Measurements from ENCODE around the gene PPP1R3E.

PPP1R3E gene

DNA sequence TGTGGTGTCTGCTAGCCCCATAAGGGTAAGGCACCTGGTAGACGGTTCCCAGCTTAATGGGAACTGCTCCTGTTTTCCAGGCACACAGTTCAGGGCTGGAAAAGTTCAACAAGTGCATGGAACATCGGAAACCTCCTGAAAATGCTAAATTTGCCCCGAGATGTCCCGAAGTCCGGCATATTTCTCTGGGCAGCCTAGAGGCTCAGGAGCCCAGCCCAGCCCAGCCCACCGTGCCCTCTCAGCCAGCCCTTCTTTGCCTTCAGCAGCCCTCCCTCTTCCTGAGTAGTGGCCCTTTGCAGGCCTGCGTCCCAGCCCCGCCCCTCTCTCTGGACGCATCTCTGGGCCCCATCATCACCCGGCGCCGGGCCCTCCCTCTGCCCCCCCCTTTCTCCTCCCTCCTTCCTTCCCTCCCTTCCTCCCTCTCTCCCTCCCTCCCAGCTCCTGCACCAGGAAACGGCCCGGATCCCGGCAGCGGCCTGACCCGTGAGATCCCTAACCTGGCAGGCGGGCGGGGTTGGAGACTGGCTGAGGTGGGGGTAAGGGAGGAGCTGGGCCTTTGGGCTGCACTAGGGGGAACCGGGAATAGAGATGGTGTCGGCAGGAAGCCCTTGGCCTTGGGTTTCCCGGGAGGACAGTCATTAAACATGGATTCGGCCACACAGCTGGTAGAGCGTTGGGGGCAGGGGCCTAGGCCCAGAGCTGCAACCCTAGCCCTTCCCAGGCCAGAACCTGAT lies 3.9 kb upstream of the PPP1R3E start, which contains the start of gene BCL2L2:
TSS of gene BCL2L2 (plus strand) at position 422 of the 734 bp plus-strand sequence. CDS start 935 bp downstream, outside the sequence.
- Histone ChIP-seq H3K4me3 (ENCODE audit: low read depth, low read length) (peak within 1 kb of the TSS; percentile 73), H3K27me3 (ENCODE audit: control insufficient read depth, insufficient read depth, low read length) (peaks cover 15% of the 10 kb centered on the region), H3K27ac (ENCODE audit: low read depth, low read length) (peak within 1 kb of the TSS; percentile 86), H3K36me3 (ENCODE audit: control insufficient read depth, insufficient read depth, low read length) (peaks cover 15% of the 10 kb centered on the region), H3K9me3 (ENCODE audit: control insufficient read depth, insufficient read depth, low read length) (no peaks in the 10 kb centered on the region), H3K4me1 (ENCODE audit: control insufficient read depth, insufficient read depth, low read length) (no peaks in the 10 kb centered on the region; the same call in 1 of the 2 replicates), H3K9ac (ENCODE audit: low read depth, low read length) (peak within 1 kb of the TSS; percentile 65)

DNA sequence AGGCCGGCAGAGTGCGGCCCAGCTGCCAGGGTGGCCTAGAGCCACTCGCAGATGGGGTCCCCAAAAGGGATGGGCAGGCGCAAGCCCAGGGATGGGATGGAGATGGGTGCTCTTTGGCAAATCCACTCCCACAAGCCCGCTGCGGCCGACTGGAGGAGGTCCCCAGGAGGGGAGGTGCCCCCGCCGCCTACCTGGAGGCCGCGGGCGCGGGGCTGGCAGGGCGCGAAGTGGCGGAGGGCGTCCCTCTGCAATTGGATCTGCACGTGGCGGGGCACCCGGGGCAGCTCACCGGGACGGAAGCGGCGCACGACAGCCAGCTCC lies 730 bp downstream of the PPP1R3E start:
- H3K36me3 ChIP-seq (ENCODE audit: control insufficient read depth, insufficient read depth, low read length): no peaks in the 10 kb centered on the region
- H3K4me1 ChIP-seq (ENCODE audit: control insufficient read depth, insufficient read depth, low read length): peaks cover 4% of the 10 kb centered on the region; the same call in 1 of the 2 replicates
- H3K9ac ChIP-seq (ENCODE audit: low read depth, low read length): peak overlapping the region; percentile 46; the same call in 1 of the 2 replicates
- peaks cover 52% of the 10 kb centered on the region for H3K27me3 ChIP-seq (ENCODE audit: control insufficient read depth, insufficient read depth, low read length)
- H3K27ac ChIP-seq (ENCODE audit: low read depth, low read length): peak overlapping the region; percentile 97
- H3K9me3 ChIP-seq (ENCODE audit: control insufficient read depth, insufficient read depth, low read length): no peaks in the 10 kb centered on the region
- H3K4me3 ChIP-seq (ENCODE audit: low read depth, low read length): peak overlapping the region; percentile 94

- Histone ChIP-seq H3K27ac (ENCODE audit: low read depth, low read length) (peak overlapping the region; percentile 97), H3K27me3 (ENCODE audit: control insufficient read depth, insufficient read depth, low read length) (peaks cover 57% of the 10 kb centered on the region), H3K36me3 (ENCODE audit: control insufficient read depth, insufficient read depth, low read length) (no peaks in the 10 kb centered on the region), H3K9me3 (ENCODE audit: control insufficient read depth, insufficient read depth, low read length) (no peaks in the 10 kb centered on the region), H3K9ac (ENCODE audit: low read depth, low read length) (peak overlapping the region; percentile 73; the same call in 1 of the 2 replicates), H3K4me1 (ENCODE audit: control insufficient read depth, insufficient read depth, low read length) (peaks cover 4% of the 10 kb centered on the region; the same call in 1 of the 2 replicates), H3K4me3 (ENCODE audit: low read depth, low read length) (peak overlapping the region; percentile 94)
Measured at GRCh38 chr14:23301288-23301968, 1.2 kb downstream of the PPP1R3E start.

- H3K27me3 ChIP-seq (ENCODE audit: control insufficient read depth, insufficient read depth, low read length): peaks cover 64% of the 10 kb centered on the region
- H3K4me1 ChIP-seq (ENCODE audit: control insufficient read depth, insufficient read depth, low read length): 0 out of 2 replicates have a peak, but pooled peaks cover 4% of the 10 kb centered on the region
- no peak overlapping the region for H3K9ac ChIP-seq (ENCODE audit: low read depth, low read length)
- H3K36me3 ChIP-seq (ENCODE audit: control insufficient read depth, insufficient read depth, low read length): no peaks in the 10 kb centered on the region
- H3K27ac ChIP-seq (ENCODE audit: low read depth, low read length): peak overlapping the region; percentile 27
- peak overlapping the region; percentile 94 for H3K4me3 ChIP-seq (ENCODE audit: low read depth, low read length)
- H3K9me3 ChIP-seq (ENCODE audit: control insufficient read depth, insufficient read depth, low read length): no peaks in the 10 kb centered on the region
Measured at GRCh38 chr14:23300687-23301223, 1.9 kb downstream of the PPP1R3E start.

DNA sequence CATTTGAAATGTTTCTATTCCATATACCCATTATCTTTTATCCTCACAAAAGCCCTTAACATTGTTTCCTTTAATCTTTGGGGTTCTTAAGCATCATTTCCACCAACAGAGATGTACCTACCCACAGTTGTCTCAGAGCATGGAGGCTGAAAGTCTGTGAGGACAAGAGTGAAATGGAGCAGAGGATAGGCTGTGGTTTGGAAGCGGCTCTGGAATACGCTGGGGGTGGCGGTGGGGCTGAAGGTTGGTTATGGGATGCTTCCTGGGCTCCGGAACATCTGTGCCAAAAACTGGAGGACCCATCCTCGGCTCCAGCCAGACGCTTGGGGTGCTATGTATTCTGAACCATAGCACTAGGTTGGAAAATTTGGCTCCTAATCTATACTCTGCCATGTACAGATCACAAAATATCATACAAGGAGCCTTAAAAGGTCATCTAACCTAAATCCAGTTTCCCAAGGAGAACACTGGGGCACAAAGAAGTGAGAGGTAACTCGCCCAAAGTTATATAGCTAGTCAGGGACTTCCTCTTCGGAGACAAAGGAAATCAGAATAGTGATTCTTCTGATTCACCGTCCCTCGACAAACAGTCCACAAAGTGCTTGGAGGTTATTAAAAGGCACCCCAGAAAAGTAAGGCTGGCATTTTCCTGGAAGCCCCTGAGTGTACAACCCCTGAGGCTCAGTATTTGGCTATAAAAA lies 2.5 kb downstream of the PPP1R3E start:
- no peak overlapping the region for H3K27ac ChIP-seq (ENCODE audit: low read depth, low read length)
- H3K27me3 ChIP-seq (ENCODE audit: control insufficient read depth, insufficient read depth, low read length): peaks cover 70% of the 10 kb centered on the region

DNA sequence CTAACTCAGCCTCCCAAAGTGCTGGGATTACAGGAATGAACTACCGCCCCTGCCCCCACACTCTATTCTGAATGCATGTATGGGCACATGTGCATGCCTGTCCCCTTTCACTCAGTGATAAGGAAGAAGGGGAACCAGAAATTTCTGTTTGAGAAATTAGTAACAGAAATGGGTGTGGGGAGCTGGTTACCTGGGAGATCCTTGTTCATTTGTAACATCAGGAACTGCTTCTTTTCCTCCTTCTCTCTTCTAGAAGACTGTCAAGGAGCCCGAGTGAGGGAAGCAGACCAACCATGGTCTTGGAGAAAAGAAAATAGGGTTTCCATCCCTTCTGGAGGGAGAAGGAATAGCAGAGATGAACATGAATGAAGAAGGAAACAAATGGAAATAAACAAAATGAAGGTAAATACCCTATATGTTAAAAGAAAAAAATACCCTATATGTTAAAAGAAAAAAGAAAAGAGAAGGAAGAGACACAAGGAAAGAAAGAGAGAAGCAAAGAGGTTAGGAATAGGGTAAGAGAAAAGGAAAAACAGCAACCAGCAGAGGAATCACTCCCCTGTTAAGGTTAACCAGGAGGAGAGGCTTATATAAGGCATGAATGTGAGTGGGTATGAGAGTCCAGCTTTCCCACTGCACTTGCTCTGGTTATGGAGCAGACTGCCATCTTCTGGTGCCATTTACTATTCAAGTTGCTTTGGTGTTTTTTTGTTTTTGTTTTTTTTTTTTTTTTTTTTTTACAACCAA lies 3.3 kb downstream of the PPP1R3E start:
- 0 out of 2 replicates have a peak, but pooled peaks cover 4% of the 10 kb centered on the region for H3K4me1 ChIP-seq (ENCODE audit: control insufficient read depth, insufficient read depth, low read length)
- peaks cover 71% of the 10 kb centered on the region for H3K27me3 ChIP-seq (ENCODE audit: control insufficient read depth, insufficient read depth, low read length)
- no peaks in the 10 kb centered on the region for H3K36me3 ChIP-seq (ENCODE audit: control insufficient read depth, insufficient read depth, low read length)
- no peak overlapping the region for H3K27ac ChIP-seq (ENCODE audit: low read depth, low read length)
- H3K9me3 ChIP-seq (ENCODE audit: control insufficient read depth, insufficient read depth, low read length): no peaks in the 10 kb centered on the region
- no peak overlapping the region for H3K9ac ChIP-seq (ENCODE audit: low read depth, low read length)
- no peak overlapping the region for H3K4me3 ChIP-seq (ENCODE audit: low read depth, low read length)

More for the DNA sequence above, 2.5 kb downstream of the PPP1R3E start:
- H3K9ac ChIP-seq (ENCODE audit: low read depth, low read length): no peak overlapping the region
- 0 out of 2 replicates have a peak, but pooled peaks cover 4% of the 10 kb centered on the region for H3K4me1 ChIP-seq (ENCODE audit: control insufficient read depth, insufficient read depth, low read length)
- peak overlapping the region; percentile 94 for H3K4me3 ChIP-seq (ENCODE audit: low read depth, low read length)
- no peaks in the 10 kb centered on the region for H3K9me3 ChIP-seq (ENCODE audit: control insufficient read depth, insufficient read depth, low read length)
- H3K36me3 ChIP-seq (ENCODE audit: control insufficient read depth, insufficient read depth, low read length): no peaks in the 10 kb centered on the region

- Histone ChIP-seq H3K4me3 (ENCODE audit: low read depth, low read length) (no peak overlapping the region), H3K9ac (ENCODE audit: low read depth, low read length) (no peak overlapping the region), H3K27me3 (ENCODE audit: control insufficient read depth, insufficient read depth, low read length) (peaks cover 71% of the 10 kb centered on the region), H3K36me3 (ENCODE audit: control insufficient read depth, insufficient read depth, low read length) (no peaks in the 10 kb centered on the region), H3K9me3 (ENCODE audit: control insufficient read depth, insufficient read depth, low read length) (no peaks in the 10 kb centered on the region), H3K27ac (ENCODE audit: low read depth, low read length) (no peak overlapping the region), H3K4me1 (ENCODE audit: control insufficient read depth, insufficient read depth, low read length) (peaks cover 12% of the 10 kb centered on the region)
Measured at GRCh38 chr14:23297611-23298277, 4.9 kb downstream of the PPP1R3E start.

- no peak overlapping the region for H3K9ac ChIP-seq (ENCODE audit: low read depth, low read length)
- H3K4me1 ChIP-seq (ENCODE audit: control insufficient read depth, insufficient read depth, low read length): peaks cover 12% of the 10 kb centered on the region
- H3K27me3 ChIP-seq (ENCODE audit: control insufficient read depth, insufficient read depth, low read length): peaks cover 78% of the 10 kb centered on the region
- no peaks in the 10 kb centered on the region for H3K9me3 ChIP-seq (ENCODE audit: control insufficient read depth, insufficient read depth, low read length)
- no peak overlapping the region for H3K27ac ChIP-seq (ENCODE audit: low read depth, low read length)
- H3K4me3 ChIP-seq (ENCODE audit: low read depth, low read length): no peak overlapping the region
- H3K36me3 ChIP-seq (ENCODE audit: control insufficient read depth, insufficient read depth, low read length): no peaks in the 10 kb centered on the region
Measured at GRCh38 chr14:23297096-23297495, 5.6 kb downstream of the PPP1R3E start.

DNA sequence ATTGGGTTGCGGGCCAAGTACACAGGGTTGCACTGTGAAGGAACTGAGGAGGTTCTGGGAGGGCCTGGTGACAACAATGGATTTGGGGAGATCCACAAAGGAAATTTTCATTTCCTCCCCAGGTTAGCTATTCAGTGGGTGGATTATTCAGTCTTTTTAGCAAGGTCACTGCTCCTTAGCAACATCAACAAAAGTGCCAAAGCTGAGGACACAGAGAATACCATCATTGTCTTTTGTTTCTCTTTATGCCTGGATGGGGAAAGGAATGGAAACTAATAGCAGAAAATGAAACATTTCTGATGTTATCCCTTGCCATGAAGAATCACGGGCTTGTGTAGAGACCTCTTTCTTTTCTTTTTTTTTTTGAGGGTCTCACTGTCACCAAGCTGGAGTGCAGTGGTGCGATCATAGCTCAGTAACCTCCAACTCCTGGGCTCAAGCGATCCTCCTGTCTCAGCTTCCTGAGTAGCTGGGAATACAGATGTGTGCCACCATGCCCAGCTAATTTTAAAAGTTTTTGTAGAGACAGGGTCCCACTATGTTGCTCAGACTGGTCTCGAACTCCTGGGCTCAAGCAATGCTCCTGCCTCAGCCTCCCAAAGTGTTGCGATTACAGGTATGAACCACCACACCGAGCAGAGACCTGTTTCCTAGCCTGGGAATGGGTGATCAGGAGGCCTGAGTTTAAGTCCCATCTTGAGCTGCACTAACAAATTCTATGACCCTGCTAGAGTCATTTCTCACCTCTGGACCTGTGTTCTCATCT lies 6.5 kb downstream of the PPP1R3E start:
- no peak overlapping the region for H3K9ac ChIP-seq (ENCODE audit: low read depth, low read length)
- no peaks in the 10 kb centered on the region for H3K9me3 ChIP-seq (ENCODE audit: control insufficient read depth, insufficient read depth, low read length)
- peaks cover 87% of the 10 kb centered on the region for H3K27me3 ChIP-seq (ENCODE audit: control insufficient read depth, insufficient read depth, low read length)
- no peak overlapping the region for H3K4me3 ChIP-seq (ENCODE audit: low read depth, low read length)
- no peak overlapping the region for H3K27ac ChIP-seq (ENCODE audit: low read depth, low read length)
- no peaks in the 10 kb centered on the region for H3K36me3 ChIP-seq (ENCODE audit: control insufficient read depth, insufficient read depth, low read length)
- H3K4me1 ChIP-seq (ENCODE audit: control insufficient read depth, insufficient read depth, low read length): peaks cover 12% of the 10 kb centered on the region
